Liver (tissue), 3 donors: Measurements from ENCODE around the gene IQSEC2.

Experiments used
- GABPA ChIP-seq, 2 donors: IDR thresholded peaks in 1 of 2; conservative IDR thresholded peaks in 1 of 2; 2 replicates each; pipeline ENCODE4 v1.6.1; 2016; ENCODE audit warnings: antibody characterized with exemption in 2 of 2, mild to moderate bottlenecking in 1 of 2, moderate library complexity in 1 of 2
- RAD21 ChIP-seq, 2 donors: IDR thresholded peaks; 2 replicates each; pipeline ENCODE4 v1.6.1; 2016; ENCODE audit warnings: antibody characterized with exemption in 2 of 2, mild to moderate bottlenecking in 2 of 2
- TAF1 ChIP-seq: conservative IDR thresholded peaks from 2 replicates; pipeline ENCODE4 v1.6.1; 2016; ENCODE audit warnings: antibody characterized with exemption, mild to moderate bottlenecking
- YY1 ChIP-seq: IDR thresholded peaks from 2 replicates; pipeline ENCODE4 v1.6.1; 2016; ENCODE audit warnings: antibody characterized with exemption, mild to moderate bottlenecking
- TF ChIP-seq, protein P1 (sequence below): fragments of 150-350 bp; IDR thresholded peaks from 2 replicates; pipeline ENCODE4 v1.5.1; 2017; ENCODE audit warnings: improper control_type of control experiment, low read depth, low read length; ENCODE audit not compliant: missing input control
- TF ChIP-seq, protein P2 (sequence below): IDR thresholded peaks from 2 replicates; pipeline ENCODE4 v1.6.1; 2016; ENCODE audit warnings: antibody characterized with exemption, mild to moderate bottlenecking
- donor health status: healthy.
- donor health status: healthy.

DNA sequence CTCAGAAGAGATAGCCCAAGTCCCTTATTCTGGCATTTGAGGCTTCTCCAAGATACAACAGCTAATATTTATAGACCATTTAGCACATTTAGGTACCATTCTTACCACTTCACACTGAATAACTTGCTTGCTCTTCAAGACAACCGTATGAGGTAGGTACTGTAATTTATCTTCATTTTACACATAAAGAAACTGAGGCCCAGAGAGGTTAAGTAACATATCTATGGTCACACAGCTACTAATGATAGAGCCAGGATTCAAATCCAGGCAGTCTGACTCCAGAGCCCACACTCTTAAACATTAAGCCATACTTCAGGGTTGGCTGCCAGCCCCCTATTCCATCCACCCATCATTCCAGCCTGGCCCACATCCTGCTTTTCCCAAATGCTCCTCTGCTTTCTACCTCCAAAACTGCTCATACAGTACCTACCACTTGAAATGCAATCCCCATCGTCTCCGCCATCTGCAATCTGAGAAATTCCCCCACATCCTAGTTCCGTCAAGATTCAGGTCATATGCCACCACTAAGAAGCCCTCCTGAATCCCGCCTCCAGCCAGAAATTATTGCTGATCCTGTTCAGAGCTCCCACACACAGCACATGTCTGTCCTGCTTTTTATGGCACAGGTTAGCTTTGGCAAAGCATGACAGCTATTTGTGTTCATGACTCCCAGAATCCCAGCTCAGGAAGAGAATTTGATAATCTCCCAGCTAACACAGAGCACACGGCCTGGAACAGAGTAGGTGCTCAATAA, 23.5 kb downstream of the IQSEC2 start:
- TF ChIP-seq, protein P1, sequence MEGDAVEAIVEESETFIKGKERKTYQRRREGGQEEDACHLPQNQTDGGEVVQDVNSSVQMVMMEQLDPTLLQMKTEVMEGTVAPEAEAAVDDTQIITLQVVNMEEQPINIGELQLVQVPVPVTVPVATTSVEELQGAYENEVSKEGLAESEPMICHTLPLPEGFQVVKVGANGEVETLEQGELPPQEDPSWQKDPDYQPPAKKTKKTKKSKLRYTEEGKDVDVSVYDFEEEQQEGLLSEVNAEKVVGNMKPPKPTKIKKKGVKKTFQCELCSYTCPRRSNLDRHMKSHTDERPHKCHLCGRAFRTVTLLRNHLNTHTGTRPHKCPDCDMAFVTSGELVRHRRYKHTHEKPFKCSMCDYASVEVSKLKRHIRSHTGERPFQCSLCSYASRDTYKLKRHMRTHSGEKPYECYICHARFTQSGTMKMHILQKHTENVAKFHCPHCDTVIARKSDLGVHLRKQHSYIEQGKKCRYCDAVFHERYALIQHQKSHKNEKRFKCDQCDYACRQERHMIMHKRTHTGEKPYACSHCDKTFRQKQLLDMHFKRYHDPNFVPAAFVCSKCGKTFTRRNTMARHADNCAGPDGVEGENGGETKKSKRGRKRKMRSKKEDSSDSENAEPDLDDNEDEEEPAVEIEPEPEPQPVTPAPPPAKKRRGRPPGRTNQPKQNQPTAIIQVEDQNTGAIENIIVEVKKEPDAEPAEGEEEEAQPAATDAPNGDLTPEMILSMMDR: no peak
- TF ChIP-seq YY1: no peak
- no peak for TF ChIP-seq TAF1
- TF ChIP-seq, protein P2, sequence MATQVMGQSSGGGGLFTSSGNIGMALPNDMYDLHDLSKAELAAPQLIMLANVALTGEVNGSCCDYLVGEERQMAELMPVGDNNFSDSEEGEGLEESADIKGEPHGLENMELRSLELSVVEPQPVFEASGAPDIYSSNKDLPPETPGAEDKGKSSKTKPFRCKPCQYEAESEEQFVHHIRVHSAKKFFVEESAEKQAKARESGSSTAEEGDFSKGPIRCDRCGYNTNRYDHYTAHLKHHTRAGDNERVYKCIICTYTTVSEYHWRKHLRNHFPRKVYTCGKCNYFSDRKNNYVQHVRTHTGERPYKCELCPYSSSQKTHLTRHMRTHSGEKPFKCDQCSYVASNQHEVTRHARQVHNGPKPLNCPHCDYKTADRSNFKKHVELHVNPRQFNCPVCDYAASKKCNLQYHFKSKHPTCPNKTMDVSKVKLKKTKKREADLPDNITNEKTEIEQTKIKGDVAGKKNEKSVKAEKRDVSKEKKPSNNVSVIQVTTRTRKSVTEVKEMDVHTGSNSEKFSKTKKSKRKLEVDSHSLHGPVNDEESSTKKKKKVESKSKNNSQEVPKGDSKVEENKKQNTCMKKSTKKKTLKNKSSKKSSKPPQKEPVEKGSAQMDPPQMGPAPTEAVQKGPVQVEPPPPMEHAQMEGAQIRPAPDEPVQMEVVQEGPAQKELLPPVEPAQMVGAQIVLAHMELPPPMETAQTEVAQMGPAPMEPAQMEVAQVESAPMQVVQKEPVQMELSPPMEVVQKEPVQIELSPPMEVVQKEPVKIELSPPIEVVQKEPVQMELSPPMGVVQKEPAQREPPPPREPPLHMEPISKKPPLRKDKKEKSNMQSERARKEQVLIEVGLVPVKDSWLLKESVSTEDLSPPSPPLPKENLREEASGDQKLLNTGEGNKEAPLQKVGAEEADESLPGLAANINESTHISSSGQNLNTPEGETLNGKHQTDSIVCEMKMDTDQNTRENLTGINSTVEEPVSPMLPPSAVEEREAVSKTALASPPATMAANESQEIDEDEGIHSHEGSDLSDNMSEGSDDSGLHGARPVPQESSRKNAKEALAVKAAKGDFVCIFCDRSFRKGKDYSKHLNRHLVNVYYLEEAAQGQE: no peak
- no peak for TF ChIP-seq RAD21 (IDR thresholded peaks at IDR 0.05)
- TF ChIP-seq GABPA (IDR thresholded peaks at IDR 0.05 in 1 of 2, conservative IDR thresholded peaks at IDR 0.05 in 1 of 2): no peak
